B cell (primary cell): ENCODE measurements around the gene CDC45. TPM values are rescaled to one million over a fixed set of nuclear protein-coding genes. Genes with fewer than 3 reads are reported as not detected.

Source experiments
- ATAC-seq: fragments of 200-7000 bp; cut with Tn5 transposase; one replicate; pipeline ENCODE4 v1.10.0; 2021; ENCODE audit warnings: low read depth, mild to moderate bottlenecking, moderate number of reproducible peaks, moderate library complexity
- CTCF ChIA-PET: fragments of 350-600 bp; sonication (Branson Sonifier 250); formaldehyde crosslinking; loops from one replicate; lab custom pipeline; 2021; ENCODE audit warnings: antibody characterized with exemption, inconsistent platforms; lab: Charles Lee
- POLR2A ChIA-PET: fragments of 350-600 bp; sonication (Branson Sonifier 250); formaldehyde crosslinking; loops from one replicate; lab custom pipeline; 2021; ENCODE audit warnings: antibody characterized with exemption; lab: Charles Lee
- DNase-seq: peaks from one replicate; pipeline ENCODE4 v3.0.0; 2013
- H2AFZ ChIP-seq: 2 replicates; pipeline ENCODE4 v1.6.1; 2012; ENCODE audit warnings: mild to moderate bottlenecking, low read depth, low read length; ENCODE audit not compliant: insufficient read depth, poor library complexity, severe bottlenecking
- H3K27ac ChIP-seq, 2 donors: 1 replicate in 1 of 2; 2 replicates in 1 of 2; pipeline ENCODE4 v1.5.1; 2012 to 2013; ENCODE audit warnings: low read length in 2 of 2, mild to moderate bottlenecking in 2 of 2, moderate library complexity in 1 of 2
- H3K27me3 ChIP-seq, 4 experiments: fragments of 200-600 bp in 1 of 4; sonication (generic) in 1 of 4; replicated peaks in 1 of 4; 1 replicate in 2 of 4; 2 replicates in 2 of 4; pipeline versions ENCODE4 v1.6.1 to v1.7.0; 2013 to 2016; ENCODE audit warnings: low read length in 3 of 4, mild to moderate bottlenecking in 2 of 4, mixed read lengths in 1 of 4, moderate library complexity in 1 of 4; ENCODE audit not compliant: insufficient read depth in 4 of 4, control insufficient read depth in 3 of 4; ENCODE audit errors: control extremely low read depth in 1 of 4
- H3K36me3 ChIP-seq, 2 experiments: replicated peaks in 1 of 2; 1 replicate in 1 of 2; 2 replicates in 1 of 2; pipeline versions ENCODE4 v1.6.1 to v1.7.1; 2013; ENCODE audit warnings: low read length in 1 of 2; ENCODE audit not compliant: insufficient read depth in 2 of 2, control insufficient read depth in 1 of 2; ENCODE audit errors: control extremely low read depth in 1 of 2, extremely low read depth in 1 of 2
- H3K4me1 ChIP-seq, 2 donors: fragments of 200-600 bp in 1 of 2; sonication (generic) in 1 of 2; 1 replicate in 1 of 2; 2 replicates in 1 of 2; pipeline versions ENCODE4 v1.5.1 to v1.6.1; 2013 to 2017; ENCODE audit warnings: low read length in 2 of 2; ENCODE audit not compliant: control insufficient read depth in 2 of 2, insufficient read depth in 2 of 2
- H3K4me2 ChIP-seq: replicated peaks from 2 replicates; pipeline ENCODE3; 2012; ENCODE audit warnings: mild to moderate bottlenecking, low read depth, low read length; ENCODE audit not compliant: poor library complexity, severe bottlenecking
- H3K4me3 ChIP-seq, 5 experiments: fragments of 200-600 bp in 1 of 5; sonication (generic) in 1 of 5; 1 replicate in 3 of 5; 2 replicates in 2 of 5; pipeline versions ENCODE4 v1.5.1 to v1.7.0; 2011 to 2016; ENCODE audit warnings: low read length in 4 of 5, mild to moderate bottlenecking in 4 of 5, low read depth in 2 of 5, control low read depth in 1 of 5, moderate library complexity in 1 of 5; ENCODE audit not compliant: insufficient read depth in 1 of 5; ENCODE audit errors: control extremely low read depth in 1 of 5, extremely low read depth in 1 of 5
- H3K79me2 ChIP-seq: fragments of 200-600 bp; sonication (generic); one replicate; pipeline ENCODE4 v1.6.0; 2016; ENCODE audit warnings: low read length; ENCODE audit not compliant: control insufficient read depth, insufficient read depth
- H3K9ac ChIP-seq: fragments of 200-600 bp; sonication (generic); 2 replicates; pipeline ENCODE4 v1.6.1; 2017; ENCODE audit warnings: mild to moderate bottlenecking, low read length, moderate library complexity
- H3K9me3 ChIP-seq, 3 donors: one replicate each; pipeline versions ENCODE4 v1.6.1 to v1.7.1; 2013; ENCODE audit warnings: low read length in 2 of 3; ENCODE audit not compliant: control insufficient read depth in 2 of 3, insufficient read depth in 1 of 3; ENCODE audit errors: control extremely low read depth in 1 of 3
- H4K20me1 ChIP-seq: 2 replicates; pipeline ENCODE4 v1.6.0; 2012; ENCODE audit warnings: mild to moderate bottlenecking, low read length; ENCODE audit not compliant: insufficient read depth, control insufficient read depth, poor library complexity, severe bottlenecking
- H3K27ac Mint-ChIP-seq: one replicate; pipeline ENCODE4 v1.8.0; 2021; ENCODE audit warnings: mixed read lengths
- H3K27me3 Mint-ChIP-seq: one replicate; pipeline ENCODE4 v1.8.0; 2021; ENCODE audit warnings: mixed read lengths
- H3K4me1 Mint-ChIP-seq: one replicate; pipeline ENCODE4 v1.8.0; 2021; ENCODE audit warnings: mixed read lengths
- H3K4me3 Mint-ChIP-seq: one replicate; pipeline ENCODE4 v1.8.0; 2021; ENCODE audit warnings: mixed read lengths
- H3K9me3 Mint-ChIP-seq: one replicate; pipeline ENCODE4 v1.8.0; 2022; ENCODE audit warnings: mixed read lengths; ENCODE audit not compliant: insufficient read depth
- EZH2 ChIP-seq: IDR thresholded peaks from 2 replicates; pipeline ENCODE4 v1.6.1; 2012; ENCODE audit warnings: borderline replicate concordance, low read depth, mild to moderate bottlenecking, moderate library complexity, low read length; ENCODE audit not compliant: insufficient read depth, poor library complexity, severe bottlenecking
- WGBS: methylation state at CpG from one replicate; pipeline ENCODE4 v1.1.5; 2013; ENCODE audit warnings: missing lambda C conversion rate; ENCODE audit not compliant: insufficient coverage; 5-methylcytosine and 5-hydroxymethylcytosine counted together
- intact Hi-C: fragments of 100-400 bp; cut with micrococcal nuclease; formaldehyde crosslinking; loops from one replicate; pipeline ENCODE4 v1.10.0; 2022
- polyA plus RNA-seq: library from polyadenylated mRNA; depleted of rRNA; stranded (reverse); fragments of >200 nt; gene quantifications from 2 replicates; pipeline ENCODE4 v1.2.3, GENCODE V29; 2012
- total RNA-seq, 2 donors: library from RNA; stranded (reverse); fragments of 120-200 nt in 1 of 2; gene quantifications; 1 replicate in 1 of 2; 2 replicates in 1 of 2; pipeline versions ENCODE4 v1.2.3 to v1.2.4, GENCODE V29; 2013 to 2022
- TF ChIP-seq, protein P1 (sequence below): fragments of 200-600 bp; IDR thresholded peaks from one replicate; pipeline ENCODE4 v1.8.0; 2022; ENCODE audit warnings: antibody characterized with exemption, mild to moderate bottlenecking

CDC45 gene
- total and polyA plus RNA-seq, 2 donors (not counting 1 experiment from before 2014, with no cell fraction given) = 0.49 to 1.4 TPM

DNA sequence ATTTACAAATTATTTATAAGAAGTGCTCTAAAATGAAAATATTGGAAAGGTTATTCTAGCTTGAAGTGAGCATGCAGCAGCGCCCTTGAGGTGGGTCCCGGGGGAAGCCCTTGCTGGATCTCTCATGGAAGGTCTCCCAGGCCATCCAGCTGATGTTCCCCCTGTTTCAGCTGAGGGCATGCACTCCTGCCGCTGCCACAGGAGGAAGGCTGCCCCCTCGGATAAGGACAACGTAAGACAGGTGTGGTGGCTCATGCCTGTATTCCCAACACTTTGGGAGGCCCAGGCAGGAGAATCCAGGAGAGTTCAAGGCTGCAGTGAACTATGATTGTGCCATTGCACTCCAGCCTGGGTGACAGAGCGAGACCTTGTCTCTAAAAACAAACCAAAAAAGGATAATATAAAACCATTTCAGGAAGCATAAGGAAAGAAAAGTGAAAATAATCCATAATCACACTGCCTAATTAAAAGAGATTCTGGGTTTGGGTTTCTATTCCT is 15.0 kb downstream of the CDC45 start:
- Histone ChIP-seq H3K4me1 (no peaks in the 10 kb centered on the region), H3K9me3 (no peaks in the 10 kb centered on the region), H3K27me3 (no peaks in the 10 kb centered on the region), H3K79me2 (no peaks in the 10 kb centered on the region), H3K9ac (no peak overlapping the region), H2AFZ (no peak overlapping the region), H3K36me3 (no peaks in the 10 kb centered on the region), H4K20me1 (no peaks in the 10 kb centered on the region), H3K27ac (no peak overlapping the region), H3K4me3 (no peak overlapping the region), H3K4me2 (no peak overlapping the region)
- 98% methylated on average over 5 of the region's 6 CpGs for WGBS
- H3K4me1 Mint-ChIP-seq = no peaks in the 10 kb centered on the region
- intact Hi-C loops = no loop called here
- ChIA-PET CTCF (interaction anchor here (1.0 to 1.9 kb wide), 2 partner anchors 136 to 139 kb away, joined by 3 to 5 read pairs; no protein-coding TSS in a partner anchor), POLR2A (no interaction called here)
- H3K27ac Mint-ChIP-seq = no peak overlapping the region
- ATAC-seq (no peak), DNase-seq (no peak)
- H3K4me3 Mint-ChIP-seq = no peak overlapping the region
- no peak for TF ChIP-seq EZH2
- TF ChIP-seq, protein P1, sequence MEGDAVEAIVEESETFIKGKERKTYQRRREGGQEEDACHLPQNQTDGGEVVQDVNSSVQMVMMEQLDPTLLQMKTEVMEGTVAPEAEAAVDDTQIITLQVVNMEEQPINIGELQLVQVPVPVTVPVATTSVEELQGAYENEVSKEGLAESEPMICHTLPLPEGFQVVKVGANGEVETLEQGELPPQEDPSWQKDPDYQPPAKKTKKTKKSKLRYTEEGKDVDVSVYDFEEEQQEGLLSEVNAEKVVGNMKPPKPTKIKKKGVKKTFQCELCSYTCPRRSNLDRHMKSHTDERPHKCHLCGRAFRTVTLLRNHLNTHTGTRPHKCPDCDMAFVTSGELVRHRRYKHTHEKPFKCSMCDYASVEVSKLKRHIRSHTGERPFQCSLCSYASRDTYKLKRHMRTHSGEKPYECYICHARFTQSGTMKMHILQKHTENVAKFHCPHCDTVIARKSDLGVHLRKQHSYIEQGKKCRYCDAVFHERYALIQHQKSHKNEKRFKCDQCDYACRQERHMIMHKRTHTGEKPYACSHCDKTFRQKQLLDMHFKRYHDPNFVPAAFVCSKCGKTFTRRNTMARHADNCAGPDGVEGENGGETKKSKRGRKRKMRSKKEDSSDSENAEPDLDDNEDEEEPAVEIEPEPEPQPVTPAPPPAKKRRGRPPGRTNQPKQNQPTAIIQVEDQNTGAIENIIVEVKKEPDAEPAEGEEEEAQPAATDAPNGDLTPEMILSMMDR = no peak
- no peaks in the 10 kb centered on the region for H3K27me3 Mint-ChIP-seq
- no peaks in the 10 kb centered on the region for H3K9me3 Mint-ChIP-seq

DNA sequence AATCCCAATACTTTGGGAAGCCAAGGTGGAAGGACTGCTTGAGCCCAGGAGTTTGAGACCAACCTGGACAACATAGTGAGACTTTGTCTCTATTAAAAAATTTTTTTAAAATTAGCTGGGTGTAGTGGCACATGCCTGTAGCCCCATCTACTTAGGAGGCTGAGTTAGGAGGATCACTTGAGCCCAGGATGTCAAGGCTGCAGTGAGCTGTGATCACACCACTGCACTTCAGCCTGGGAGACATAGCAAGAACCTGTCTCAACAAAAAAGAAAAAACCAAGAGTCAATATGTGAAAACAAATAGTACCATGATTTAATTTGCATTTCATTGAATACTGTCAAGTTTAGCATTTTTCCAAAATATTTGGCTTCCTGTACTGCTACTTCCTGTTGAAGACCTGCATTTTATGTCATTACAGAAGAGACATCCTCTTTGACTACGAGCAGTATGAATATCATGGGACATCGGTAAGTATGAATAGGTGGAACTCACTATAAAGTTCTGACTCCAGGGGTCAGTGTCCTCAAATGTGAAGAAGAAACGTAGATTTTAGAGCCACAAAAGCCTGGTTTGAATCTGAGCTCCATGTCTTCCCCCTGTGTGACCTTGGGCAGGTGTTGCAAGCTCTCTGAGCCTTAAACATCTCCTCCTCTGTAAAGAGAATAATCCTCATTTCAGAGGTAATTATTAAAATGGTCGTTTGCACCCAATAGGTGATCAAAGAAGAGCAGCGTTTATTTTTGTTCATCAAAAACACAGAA is 16.0 kb downstream of the CDC45 start:
- Histone ChIP-seq H3K4me3 (no peak overlapping the region), H2AFZ (no peak overlapping the region), H3K36me3 (no peaks in the 10 kb centered on the region), H4K20me1 (no peaks in the 10 kb centered on the region), H3K79me2 (no peaks in the 10 kb centered on the region), H3K4me1 (no peaks in the 10 kb centered on the region), H3K9ac (no peak overlapping the region), H3K27ac (no peak overlapping the region), H3K9me3 (no peaks in the 10 kb centered on the region), H3K4me2 (no peak overlapping the region), H3K27me3 (no peaks in the 10 kb centered on the region)
- 88% methylated on average over 1 of the region's 5 CpGs for WGBS
- H3K27ac Mint-ChIP-seq = no peak overlapping the region
- intact Hi-C loops = loop anchor here (1.0 kb wide), 1 partner anchor 135 kb away; no protein-coding TSS in a partner anchor
- H3K9me3 Mint-ChIP-seq = no peaks in the 10 kb centered on the region
- DNase-seq = no peak
- ATAC-seq = no peak
- H3K4me3 Mint-ChIP-seq = no peak overlapping the region
- H3K27me3 Mint-ChIP-seq = no peaks in the 10 kb centered on the region
- ChIA-PET CTCF (interaction anchor here (2.1 kb wide), 1 partner anchor 134 kb away, joined by 14 read pairs; no protein-coding TSS in a partner anchor), POLR2A (no interaction called here)
- no peak for TF ChIP-seq EZH2
- TF ChIP-seq, protein P1 = peak; percentile 10
- no peaks in the 10 kb centered on the region for H3K4me1 Mint-ChIP-seq
